Activated T-cell treated with anti-CD3 and anti-CD28 coated beads for 48 hours (primary cell): Measurements from ENCODE around the gene MAPK12.

ENCODE experiments used
- DNase-seq: peaks from one replicate; pipeline ENCODE4 v3.0.0-alpha.2; 2020; ENCODE audit warnings: low read depth

Gene MAPK12

GRCh38 chr22:50252082-50253045 lies 9.1 kb downstream of the MAPK12 start:
- DNase-seq: peak; percentile 58

GRCh38 chr22:50251477-50252081 lies 9.9 kb downstream of the MAPK12 start:
- DNase-seq: no peak

GRCh38 chr22:50250555-50251476 lies 10.7 kb downstream of the MAPK12 start, which contains the start of gene HDAC10:
HDAC10 (minus strand) TSS chr22:50251265; CDS start chr22:50251032, 233 bp downstream.
- DNase-seq: peak; percentile 88

GRCh38 chr22:50250249-50250554 lies 11.3 kb downstream of the MAPK12 start:
- no peak for DNase-seq

GRCh38 chr22:50249341-50250248 lies 11.9 kb downstream of the MAPK12 start:
- DNase-seq: no peak

- DNase-seq: no peak
Measured at GRCh38 chr22:50248196-50249081, 13.0 kb downstream of the MAPK12 start.

GRCh38 chr22:50247748-50248147 lies 13.7 kb downstream of the MAPK12 start:
- DNase-seq: no peak

- DNase-seq: no peak
Measured at GRCh38 chr22:50246242-50247175, 15.0 kb downstream of the MAPK12 start.

GRCh38 chr22:50245214-50246072 lies 16.0 kb downstream of the MAPK12 start:
- DNase-seq: no peak

- DNase-seq: peak; percentile 93
Measured at GRCh38 chr22:50244420-50245213, 16.9 kb downstream of the MAPK12 start, which contains the start of gene TUBGCP6. TUBGCP6 (minus strand) TSS chr22:50245023; CDS start chr22:50244459, 564 bp downstream.

GRCh38 chr22:50243685-50244419 lies 17.6 kb downstream of the MAPK12 start:
- no peak for DNase-seq

- DNase-seq: no peak
Measured at GRCh38 chr22:50242406-50242949, 19.0 kb downstream of the MAPK12 start.

- DNase-seq: no peak
Measured at GRCh38 chr22:50238755-50239154, 22.7 kb downstream of the MAPK12 start.

GRCh38 chr22:50236731-50237409 lies 24.6 kb downstream of the MAPK12 start:
- DNase-seq: no peak

- no peak for DNase-seq
Measured at GRCh38 chr22:50233223-50233622, 28.3 kb downstream of the MAPK12 start.
